Liver (tissue), 3 donors: Measurements from ENCODE around the gene HOXB9.

Experiments
- CTCF ChIP-seq: fragments of 150-350 bp; IDR thresholded peaks from 2 replicates; pipeline ENCODE4 v1.5.1; 2017; ENCODE audit warnings: improper control_type of control experiment, low read depth, low read length; ENCODE audit not compliant: missing input control
- EGR1 ChIP-seq, 2 donors: IDR thresholded peaks; 2 replicates each; pipeline ENCODE4 v1.6.1; 2016 to 2018; ENCODE audit warnings: antibody characterized with exemption in 2 of 2, low read depth in 2 of 2
- GABPA ChIP-seq, 2 donors: IDR thresholded peaks in 1 of 2; conservative IDR thresholded peaks in 1 of 2; 2 replicates each; pipeline ENCODE4 v1.6.1; 2016; ENCODE audit warnings: antibody characterized with exemption in 2 of 2, mild to moderate bottlenecking in 1 of 2, moderate library complexity in 1 of 2
- HNF4A ChIP-seq, 2 donors: conservative IDR thresholded peaks; 2 replicates each; pipeline ENCODE4 v1.6.1; 2016; ENCODE audit warnings: antibody characterized with exemption in 2 of 2, mild to moderate bottlenecking in 2 of 2
- JUND ChIP-seq, 2 donors: IDR thresholded peaks; 2 replicates each; pipeline ENCODE4 v1.6.1; 2016; ENCODE audit warnings: antibody characterized with exemption in 2 of 2
- RAD21 ChIP-seq, 2 donors: IDR thresholded peaks; 2 replicates each; pipeline ENCODE4 v1.6.1; 2016; ENCODE audit warnings: antibody characterized with exemption in 2 of 2, mild to moderate bottlenecking in 2 of 2
- REST ChIP-seq: IDR thresholded peaks from 2 replicates; pipeline ENCODE4 v1.6.1; 2016; ENCODE audit warnings: antibody characterized with exemption, mild to moderate bottlenecking
- SP1 ChIP-seq: IDR thresholded peaks from 2 replicates; pipeline ENCODE4 v1.6.1; 2018; ENCODE audit warnings: antibody characterized with exemption, mild to moderate bottlenecking
- TAF1 ChIP-seq: conservative IDR thresholded peaks from 2 replicates; pipeline ENCODE4 v1.6.1; 2016; ENCODE audit warnings: antibody characterized with exemption, mild to moderate bottlenecking
- YY1 ChIP-seq: IDR thresholded peaks from 2 replicates; pipeline ENCODE4 v1.6.1; 2016; ENCODE audit warnings: antibody characterized with exemption, mild to moderate bottlenecking
- TF ChIP-seq, protein P1 (sequence below): IDR thresholded peaks from 2 replicates; pipeline ENCODE4 v1.6.1; 2016; ENCODE audit warnings: antibody characterized with exemption
- TF ChIP-seq, protein P2 (sequence below): IDR thresholded peaks from 2 replicates; pipeline ENCODE4 v1.6.1; 2016; ENCODE audit warnings: antibody characterized with exemption
- donor health status: healthy.
- donor health status: healthy.

GRCh38 chr17:48609759-48610281, 16.3 kb downstream of the HOXB9 start:
- TF ChIP-seq HNF4A (conservative IDR thresholded peaks at IDR 0.05) (no peak), CTCF (no peak), RAD21 (IDR thresholded peaks at IDR 0.05) (no peak), SP1 (no peak), REST (no peak), JUND (IDR thresholded peaks at IDR 0.05) (no peak), EGR1 (IDR thresholded peaks at IDR 0.05; ENCODE audit: low read depth in 2 of 2) (no peak), TAF1 (no peak), YY1 (no peak), GABPA (IDR thresholded peaks at IDR 0.05 in 1 of 2, conservative IDR thresholded peaks at IDR 0.05 in 1 of 2) (no peak)
- TF ChIP-seq, protein P1, sequence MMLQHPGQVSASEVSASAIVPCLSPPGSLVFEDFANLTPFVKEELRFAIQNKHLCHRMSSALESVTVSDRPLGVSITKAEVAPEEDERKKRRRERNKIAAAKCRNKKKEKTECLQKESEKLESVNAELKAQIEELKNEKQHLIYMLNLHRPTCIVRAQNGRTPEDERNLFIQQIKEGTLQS, result no peak
- TF ChIP-seq, protein P2, sequence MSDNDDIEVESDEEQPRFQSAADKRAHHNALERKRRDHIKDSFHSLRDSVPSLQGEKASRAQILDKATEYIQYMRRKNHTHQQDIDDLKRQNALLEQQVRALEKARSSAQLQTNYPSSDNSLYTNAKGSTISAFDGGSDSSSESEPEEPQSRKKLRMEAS, result no peak
